GM23338 (cell line): ENCODE data around the gene MEFV. TPM values are rescaled to one million over a fixed set of nuclear protein-coding genes. Genes with fewer than 3 reads are reported as not detected.
A peak's percentile ranks its signal among the peaks of the same experiment; 100 is the strongest.

ENCODE experiments used
- ATAC-seq: fragments of 200-7000 bp; cut with Tn5 transposase; 3 replicates; pipeline ENCODE4 v1.9.1; 2020
- DNase-seq: peaks from one replicate; pipeline ENCODE4 v3.0.0-alpha.2; 2015; ENCODE audit warnings: low spot score
- H2AFZ ChIP-seq: fragments of 200-600 bp; sonication (generic); 2 replicates; pipeline ENCODE4 v1.8.0; 2016; ENCODE audit warnings: antibody characterized with exemption, mild to moderate bottlenecking, moderate library complexity
- H3F3A ChIP-seq: fragments of 200-600 bp; sonication (generic); replicated peaks from 2 replicates; pipeline ENCODE4 v1.8.0; 2017; ENCODE audit warnings: antibody characterized with exemption, mixed run types, low read depth
- H3K27ac ChIP-seq: fragments of 200-600 bp; sonication (generic); 2 replicates; pipeline ENCODE4 v1.6.1; 2016; ENCODE audit warnings: low read depth
- H3K27me3 ChIP-seq: fragments of 200-600 bp; sonication (generic); 2 replicates; pipeline ENCODE4 v1.8.0; 2016; ENCODE audit warnings: mild to moderate bottlenecking, mixed run types, moderate library complexity; ENCODE audit not compliant: insufficient read depth
- H3K36me3 ChIP-seq: fragments of 200-600 bp; sonication (generic); 2 replicates; pipeline ENCODE4 v1.8.0; 2016; ENCODE audit warnings: mild to moderate bottlenecking; ENCODE audit not compliant: insufficient read depth
- H3K4me1 ChIP-seq: fragments of 200-600 bp; sonication (generic); 2 replicates; pipeline ENCODE4 v1.8.0; 2016; ENCODE audit warnings: mild to moderate bottlenecking, moderate library complexity; ENCODE audit not compliant: insufficient read depth
- H3K4me2 ChIP-seq: fragments of 200-600 bp; sonication (generic); 2 replicates; pipeline ENCODE4 v1.7.1; 2017; ENCODE audit warnings: mixed run types
- H3K4me3 ChIP-seq: fragments of 200-600 bp; sonication (generic); 2 replicates; pipeline ENCODE4 v1.6.1; 2016; ENCODE audit warnings: mixed run types
- H3K79me2 ChIP-seq: fragments of 200-600 bp; sonication (generic); replicated peaks from 2 replicates; pipeline ENCODE4 v1.8.0; 2017; ENCODE audit warnings: mild to moderate bottlenecking; ENCODE audit not compliant: insufficient read depth
- H3K9me2 ChIP-seq: fragments of 200-600 bp; sonication (generic); 2 replicates; pipeline ENCODE4 v1.8.0; 2017; ENCODE audit not compliant: insufficient read depth
- H4K20me1 ChIP-seq: fragments of 200-600 bp; sonication (generic); replicated peaks from 2 replicates; pipeline ENCODE4 v1.8.0; 2017; ENCODE audit warnings: mild to moderate bottlenecking; ENCODE audit not compliant: insufficient read depth
- H3K27ac Mint-ChIP-seq: 2 replicates; pipeline ENCODE4 v1.8.0; 2020; ENCODE audit warnings: inconsistent platforms, mild to moderate bottlenecking, moderate library complexity, mixed read lengths
- H3K27me3 Mint-ChIP-seq: 3 replicates; pipeline ENCODE4 v1.8.0; 2022; ENCODE audit warnings: low read depth, mild to moderate bottlenecking, moderate library complexity, mixed read lengths, inconsistent platforms; ENCODE audit not compliant: insufficient read depth, poor library complexity
- H3K36me3 Mint-ChIP-seq: 3 replicates; pipeline ENCODE4 v1.8.0; 2021; ENCODE audit warnings: low read depth, mild to moderate bottlenecking, inconsistent platforms, moderate library complexity, mixed read lengths
- H3K4me1 Mint-ChIP-seq: 3 replicates; pipeline ENCODE4 v1.8.0; 2020; ENCODE audit warnings: mild to moderate bottlenecking, inconsistent platforms, mixed read lengths
- H3K4me3 Mint-ChIP-seq: 3 replicates; pipeline ENCODE4 v1.8.0; 2021; ENCODE audit warnings: moderate library complexity, mild to moderate bottlenecking, inconsistent platforms, mixed read lengths
- H3K9me3 Mint-ChIP-seq: 3 replicates; pipeline ENCODE4 v1.8.0; 2020; ENCODE audit warnings: moderate library complexity, mild to moderate bottlenecking, inconsistent platforms, mixed read lengths
- CREB1 ChIP-seq: fragments of 250-450 bp; sonication (Bioruptor Pico); IDR thresholded peaks from 2 replicates; pipeline ENCODE4 v1.5.0; 2020; ENCODE audit warnings: low read depth, mild to moderate bottlenecking, moderate library complexity
- CTCF ChIP-seq, 2 experiments: fragments of 200-600 bp in 1 of 2; sonication (generic) in 1 of 2; conservative IDR thresholded peaks; 2 replicates each; pipeline versions ENCODE4 v1.5.1 to v1.6.1; 2016 to 2017; ENCODE audit warnings: antibody characterized with exemption in 2 of 2, low read depth in 2 of 2, mild to moderate bottlenecking in 2 of 2, moderate library complexity in 1 of 2
- ETS1 ChIP-seq: IDR thresholded peaks from 2 replicates; pipeline ENCODE4 v1.6.1; 2016; ENCODE audit warnings: antibody characterized with exemption
- EZH2 ChIP-seq: fragments of 200-600 bp; sonication (generic); IDR thresholded peaks from one replicate; pipeline ENCODE4 v1.8.0; 2017; ENCODE audit warnings: antibody characterized with exemption, mild to moderate bottlenecking, low read depth; ENCODE audit not compliant: unreplicated experiment
- EZH2phosphoT487 ChIP-seq: fragments of 200-600 bp; sonication (generic); IDR thresholded peaks from one replicate; pipeline ENCODE4 v1.8.1; 2018; ENCODE audit warnings: antibody characterized with exemption; ENCODE audit not compliant: unreplicated experiment
- JUNB ChIP-seq: IDR thresholded peaks from one replicate; pipeline ENCODE4 v1.6.1; 2016; ENCODE audit warnings: antibody characterized with exemption; ENCODE audit not compliant: unreplicated experiment
- NANOG ChIP-seq: IDR thresholded peaks from 2 replicates; pipeline ENCODE4 v1.6.1; 2016; ENCODE audit warnings: antibody characterized with exemption, borderline replicate concordance
- POLR2AphosphoS5 ChIP-seq: IDR thresholded peaks from 2 replicates; pipeline ENCODE4 v1.6.1; 2016; ENCODE audit warnings: antibody characterized with exemption, low read depth
- REST ChIP-seq: IDR thresholded peaks from one replicate; pipeline ENCODE4 v1.6.1; 2018; ENCODE audit warnings: antibody characterized with exemption; ENCODE audit not compliant: unreplicated experiment
- STAT1 ChIP-seq: IDR thresholded peaks from one replicate; pipeline ENCODE4 v1.6.1; 2016; ENCODE audit warnings: antibody characterized with exemption; ENCODE audit not compliant: unreplicated experiment
- ZNF114 ChIP-seq: fragments of 250-450 bp; sonication (Bioruptor Pico); IDR thresholded peaks from 2 replicates; pipeline ENCODE4 v1.5.0; 2020; ENCODE audit warnings: mild to moderate bottlenecking, moderate library complexity
- ZNF331 ChIP-seq: fragments of 250-450 bp; sonication (Bioruptor Pico); IDR thresholded peaks from 2 replicates; pipeline ENCODE4 v1.5.0; 2020; ENCODE audit warnings: low read depth, mild to moderate bottlenecking, moderate library complexity
- ZNF462 ChIP-seq: fragments of 250-450 bp; sonication (Bioruptor Pico); IDR thresholded peaks from 2 replicates; pipeline ENCODE4 v1.5.0; 2020; ENCODE audit warnings: mild to moderate bottlenecking, moderate library complexity
- polyA plus RNA-seq: library from polyadenylated mRNA; unstranded; fragments of >200 nt; fragmentation: Nextera tagmentation; extraction: Ambion mirVana; gene quantifications from 2 replicates; pipeline ENCODE4 v1.2.1, GENCODE V29; 2016
- total RNA-seq: library from RNA; depleted of rRNA; stranded (reverse); fragments of >200 nt; shearing (Covaris generic); gene quantifications from 2 replicates; pipeline ENCODE4 v1.2.3, GENCODE V29; 2014

Gene MEFV
- total and polyA plus RNA-seq, 2 experiments from 2014 or later = 0.07 TPM; not detected in 1

GRCh38 chr16:3262517-3262916 is 6.1 kb upstream of the MEFV start:
- Histone ChIP-seq H3K4me3 (no peak overlapping the region), H2AFZ (no peak overlapping the region), H4K20me1 (no peaks in the 10 kb centered on the region), H3K36me3 (no peaks in the 10 kb centered on the region), H3K27me3 (peaks cover 10% of the 10 kb centered on the region), H3K9me2 (peaks cover 12% of the 10 kb centered on the region; the same call in 1 of the 2 replicates), H3K4me2 (no peak overlapping the region), H3K4me1 (no peaks in the 10 kb centered on the region), H3K27ac (no peak overlapping the region), H3K79me2 (no peaks in the 10 kb centered on the region), H3F3A (peaks cover 11% of the 10 kb centered on the region)
- TF ChIP-seq JUNB (no peak), STAT1 (no peak), ETS1 (no peak), CTCF (conservative IDR thresholded peaks at IDR 0.05; ENCODE audit: low read depth in 2 of 2) (no peak), POLR2AphosphoS5 (no peak), ZNF331 (CRISPR knock-in tag) (no peak), CREB1 (CRISPR knock-in tag) (no peak), ZNF462 (CRISPR knock-in tag) (no peak), NANOG (no peak), EZH2phosphoT487 (no peak), ZNF114 (CRISPR knock-in tag) (no peak), REST (no peak), EZH2 (no peak)
- H3K4me1 Mint-ChIP-seq = peaks cover 3% of the 10 kb centered on the region; the same call in 1 of the 3 replicates
- peaks cover 77% of the 10 kb centered on the region for H3K9me3 Mint-ChIP-seq
- peak overlapping the region; percentile 51 for H3K4me3 Mint-ChIP-seq
- peaks cover 10% of the 10 kb centered on the region; the same call in 2 of the 3 replicates for H3K36me3 Mint-ChIP-seq
- H3K27ac Mint-ChIP-seq = no peak overlapping the region
- no peak for ATAC-seq
- H3K27me3 Mint-ChIP-seq = peaks cover 30% of the 10 kb centered on the region
- DNase-seq = no peak
